Epithelial cell of proximal tubule (primary cell): ENCODE results near the gene NLGN1. TPM values are rescaled to one million over a fixed set of nuclear protein-coding genes. Genes with fewer than 3 reads are reported as not detected.

Experiments used
- DNase-seq: peaks from one replicate; pipeline ENCODE4 v3.0.0-alpha.2; 2011; ENCODE audit warnings: low read depth
- H3K4me3 ChIP-seq: 2 replicates; pipeline ENCODE4 v1.5.1; 2011; ENCODE audit warnings: low read depth, mild to moderate bottlenecking, low read length
- CTCF ChIP-seq: conservative IDR thresholded peaks from 2 replicates; pipeline ENCODE4 v1.5.1; 2012; ENCODE audit warnings: low read depth, mild to moderate bottlenecking, low read length
- total RNA-seq: library from RNA; depleted of rRNA; stranded (reverse); fragments of >200 nt; gene quantifications from 2 replicates; pipeline ENCODE4 v1.2.3, GENCODE V29; 2015

Gene NLGN1
- total RNA-seq, 1 donor from 2014 or later: 1.9 TPM

GRCh38 chr3:173920386-173920785, 522.8 kb downstream of the NLGN1 start:
- no peak overlapping the region for H3K4me3 ChIP-seq
- TF ChIP-seq CTCF: no peak
- peak; percentile 71 for DNase-seq

GRCh38 chr3:173921732-173922131, 524.2 kb downstream of the NLGN1 start:
- TF ChIP-seq CTCF: no peak
- DNase-seq: no peak
- no peak overlapping the region for H3K4me3 ChIP-seq

GRCh38 chr3:173923204-173923603, 525.7 kb downstream of the NLGN1 start:
- DNase-seq: no peak
- no peak overlapping the region for H3K4me3 ChIP-seq
- TF ChIP-seq CTCF: no peak

- DNase-seq: no peak
- TF ChIP-seq CTCF: no peak
- no peak overlapping the region for H3K4me3 ChIP-seq
Observed at GRCh38 chr3:173930251-173930650, 532.7 kb downstream of the NLGN1 start.

- DNase-seq: peak; percentile 63
- no peak overlapping the region for H3K4me3 ChIP-seq
- TF ChIP-seq CTCF: no peak
Observed at GRCh38 chr3:173932624-173933023, 535.1 kb downstream of the NLGN1 start.

- H3K4me3 ChIP-seq: no peak overlapping the region
- no peak for DNase-seq
- TF ChIP-seq CTCF: no peak
Observed at GRCh38 chr3:173933113-173933512, 535.6 kb downstream of the NLGN1 start.

- DNase-seq: no peak
- TF ChIP-seq CTCF: no peak
- no peak overlapping the region for H3K4me3 ChIP-seq
Observed at GRCh38 chr3:173936316-173936715, 538.8 kb downstream of the NLGN1 start.
